ENCODE data around the gene BORCS8.
A peak's percentile ranks its signal among the peaks of the same experiment; 100 is the strongest.

BORCS8 gene

GRCh38 chr19:19147344-19147743 lies 44.6 kb downstream of the BORCS8 start:
- H3K27me3 ChIP-seq: no peaks in the 10 kb centered on the region
- peaks cover 0 to 6% of the 10 kb centered on the region in 2 experiments for H3K4me1 ChIP-seq (ENCODE audit: control insufficient read depth in 1 of 2, insufficient read depth in 1 of 2, low read depth in 1 of 2, low read length in 1 of 2)
- no peak overlapping the region for H3K4me3 ChIP-seq (ENCODE audit: low read depth in 1 of 2, low read length in 1 of 2)
- no peaks in the 10 kb centered on the region for H3K9me3 ChIP-seq
- no peak for TF ChIP-seq CTCF (IDR thresholded peaks at IDR 0.05)
- H3K36me3 ChIP-seq: peaks cover 47% of the 10 kb centered on the region
- H3K27ac ChIP-seq: no peak overlapping the region

- peaks cover 47% of the 10 kb centered on the region for H3K36me3 ChIP-seq
- H3K9me3 ChIP-seq: no peaks in the 10 kb centered on the region
- no peak overlapping the region for H3K4me3 ChIP-seq (ENCODE audit: low read depth in 1 of 2, low read length in 1 of 2)
- no peak overlapping the region for H3K27ac ChIP-seq
- no peak for TF ChIP-seq CTCF (IDR thresholded peaks at IDR 0.05)
- peaks cover 0 to 6% of the 10 kb centered on the region in 2 experiments for H3K4me1 ChIP-seq (ENCODE audit: control insufficient read depth in 1 of 2, insufficient read depth in 1 of 2, low read depth in 1 of 2, low read length in 1 of 2)
- no peaks in the 10 kb centered on the region for H3K27me3 ChIP-seq
These were observed 45.1 kb downstream of the BORCS8 start for GRCh38 chr19:19146865-19147264.

- Histone ChIP-seq H3K36me3 (peaks cover 47% of the 10 kb centered on the region), H3K27ac (no peak overlapping the region), H3K9me3 (no peaks in the 10 kb centered on the region), H3K4me1 (ENCODE audit: control insufficient read depth in 1 of 2, insufficient read depth in 1 of 2, low read depth in 1 of 2, low read length in 1 of 2) (peaks cover 0 to 6% of the 10 kb centered on the region in 2 experiments), H3K4me3 (ENCODE audit: low read depth in 1 of 2, low read length in 1 of 2) (no peak overlapping the region), H3K27me3 (no peaks in the 10 kb centered on the region)
- TF ChIP-seq CTCF (IDR thresholded peaks at IDR 0.05): peak; percentile 92
These were observed 46.0 kb downstream of the BORCS8 start for GRCh38 chr19:19145684-19146608.

- Histone ChIP-seq H3K4me1 (ENCODE audit: control insufficient read depth in 1 of 2, insufficient read depth in 1 of 2, low read depth in 1 of 2, low read length in 1 of 2) (peaks cover 0 to 6% of the 10 kb centered on the region in 2 experiments), H3K4me3 (ENCODE audit: low read depth in 1 of 2, low read length in 1 of 2) (no peak overlapping the region), H3K27ac (no peak overlapping the region), H3K9me3 (no peaks in the 10 kb centered on the region), H3K36me3 (peaks cover 41% of the 10 kb centered on the region), H3K27me3 (no peaks in the 10 kb centered on the region)
- no peak for TF ChIP-seq CTCF (IDR thresholded peaks at IDR 0.05)
These were observed 46.7 kb downstream of the BORCS8 start for GRCh38 chr19:19145281-19145680.

- no peak for TF ChIP-seq CTCF (IDR thresholded peaks at IDR 0.05)
- Histone ChIP-seq H3K36me3 (peaks cover 13% of the 10 kb centered on the region), H3K27me3 (peaks cover 7% of the 10 kb centered on the region), H3K4me1 (ENCODE audit: control insufficient read depth in 1 of 2, insufficient read depth in 1 of 2, low read depth in 1 of 2, low read length in 1 of 2) (peaks cover 11 to 28% of the 10 kb centered on the region in 2 experiments), H3K27ac (no peak overlapping the region), H3K4me3 (ENCODE audit: low read depth in 1 of 2, low read length in 1 of 2) (no peak overlapping the region), H3K9me3 (no peaks in the 10 kb centered on the region)
These were observed 49.6 kb downstream of the BORCS8 start for GRCh38 chr19:19142347-19142746.
